Rectal smooth muscle tissue (tissue), 1 donor: Measurements from ENCODE around the gene BRPF1.

ENCODE experiments used
- H3K27ac ChIP-seq: one replicate; pipeline ENCODE4 v1.7.0; 2013; ENCODE audit warnings: low read depth, low read length, inconsistent platforms
- H3K27me3 ChIP-seq: one replicate; pipeline ENCODE4 v1.7.0; 2013; ENCODE audit warnings: low read length; ENCODE audit not compliant: control insufficient read depth, insufficient read depth
- H3K36me3 ChIP-seq: one replicate; pipeline ENCODE4 v1.7.0; 2013; ENCODE audit warnings: low read length; ENCODE audit not compliant: control insufficient read depth, insufficient read depth
- H3K4me1 ChIP-seq: one replicate; pipeline ENCODE4 v1.7.0; 2013; ENCODE audit warnings: low read length; ENCODE audit not compliant: control insufficient read depth, insufficient read depth
- H3K4me3 ChIP-seq: one replicate; pipeline ENCODE4 v1.7.0; 2013; ENCODE audit warnings: low read length
- H3K9ac ChIP-seq: one replicate; pipeline ENCODE4 v1.7.0; 2013; ENCODE audit warnings: low read length

BRPF1 gene

DNA sequence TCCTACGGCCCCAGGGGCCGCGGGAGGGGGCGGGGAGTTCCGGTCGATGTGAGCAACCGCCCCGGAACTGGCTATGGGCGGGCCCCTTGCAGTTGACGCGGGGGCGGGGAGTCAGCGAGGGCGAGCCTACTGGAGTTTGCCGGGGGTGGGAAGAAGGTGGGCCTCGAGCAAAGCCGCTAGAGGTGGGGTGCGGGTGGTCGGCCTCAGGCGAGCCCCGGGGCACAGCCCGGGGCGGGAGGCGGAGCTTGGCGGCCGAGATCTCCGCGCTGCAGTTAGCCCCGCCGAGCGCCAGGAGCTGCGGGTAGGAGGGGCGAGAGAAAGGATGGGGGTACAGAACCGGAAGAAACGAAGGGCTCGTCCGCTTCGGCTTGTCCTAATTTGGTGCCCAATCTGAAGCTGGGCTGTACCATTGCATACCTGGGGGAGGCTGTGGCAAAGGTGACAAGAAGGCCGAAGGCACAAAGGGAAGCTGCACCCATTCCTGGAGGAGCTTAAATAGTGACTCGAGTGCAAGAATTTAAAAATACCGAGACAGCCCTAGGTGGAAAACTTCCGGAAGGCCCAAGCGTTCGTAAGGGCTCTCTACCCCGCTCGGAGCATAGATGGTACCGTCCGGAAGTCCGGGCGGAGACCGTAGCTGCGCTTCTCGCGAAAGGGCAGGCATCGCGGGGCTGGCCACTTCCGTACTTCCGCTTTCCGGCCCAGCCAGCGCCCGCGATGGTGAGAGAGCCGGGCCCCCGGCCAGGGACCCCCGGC, 61.0 kb downstream of the BRPF1 start, which contains the start of the genes ARPC4 and TADA3:
Gene ARPC4 (plus strand): TSS at position 678 of the 756 bp plus-strand sequence. CDS start 40 bp downstream, at position 718.
Gene TADA3 (minus strand): TSS at position 69 of the 756 bp plus-strand sequence. CDS start 1,007 bp downstream, outside the sequence.
- Histone ChIP-seq H3K27ac (peak within 1 kb of the TSS; percentile 96), H3K27me3 (no peaks in the 10 kb centered on the region), H3K4me1 (peaks cover 20% of the 10 kb centered on the region), H3K4me3 (peak within 1 kb of the TSS; percentile 90), H3K9ac (peak within 1 kb of the TSS; percentile 82), H3K36me3 (peaks cover 13% of the 10 kb centered on the region)

GRCh38 chr3:9793161-9793781, 61.7 kb downstream of the BRPF1 start:
- Histone ChIP-seq H3K9ac (peak overlapping the region; percentile 82), H3K4me1 (peaks cover 20% of the 10 kb centered on the region), H3K36me3 (peaks cover 18% of the 10 kb centered on the region)

GRCh38 chr3:9794400-9794799, 62.9 kb downstream of the BRPF1 start:
- Histone ChIP-seq H3K36me3 (peaks cover 17% of the 10 kb centered on the region), H3K27ac (no peak overlapping the region), H3K27me3 (no peaks in the 10 kb centered on the region), H3K4me1 (peaks cover 20% of the 10 kb centered on the region), H3K4me3 (no peak overlapping the region), H3K9ac (no peak overlapping the region)

More at GRCh38 chr3:9793161-9793781, 61.7 kb downstream of the BRPF1 start:
- Histone ChIP-seq H3K27ac (peak overlapping the region; percentile 96), H3K27me3 (no peaks in the 10 kb centered on the region), H3K4me3 (peak overlapping the region; percentile 90)

DNA sequence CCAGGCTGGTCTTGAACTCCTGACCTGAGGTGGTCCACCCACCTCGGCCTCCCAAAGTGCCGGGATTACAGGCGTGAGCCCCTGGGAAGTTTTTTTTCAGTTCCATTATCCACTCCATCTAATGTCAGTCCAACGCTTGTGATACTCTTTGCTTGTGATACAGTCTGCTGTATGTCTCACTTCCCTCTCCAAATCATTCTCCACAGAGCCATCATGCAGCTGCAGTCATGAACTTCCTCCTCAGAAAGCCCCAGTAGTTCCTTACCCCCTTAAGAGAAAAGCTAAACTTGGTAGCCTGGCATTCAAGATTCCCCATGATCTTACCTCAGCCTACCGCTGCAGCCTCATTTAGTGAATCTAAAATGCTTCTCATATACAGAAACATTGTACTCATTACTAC, 63.7 kb downstream of the BRPF1 start:
- no peak overlapping the region for H3K9ac ChIP-seq
- peaks cover 20% of the 10 kb centered on the region for H3K4me1 ChIP-seq
- H3K27me3 ChIP-seq: no peaks in the 10 kb centered on the region
- no peak overlapping the region for H3K27ac ChIP-seq
- H3K4me3 ChIP-seq: no peak overlapping the region
- peaks cover 21% of the 10 kb centered on the region for H3K36me3 ChIP-seq

GRCh38 chr3:9797196-9797945, 65.8 kb downstream of the BRPF1 start:
- no peak overlapping the region for H3K27ac ChIP-seq
- no peaks in the 10 kb centered on the region for H3K27me3 ChIP-seq
- H3K4me3 ChIP-seq: no peak overlapping the region
- H3K9ac ChIP-seq: no peak overlapping the region
- peaks cover 32% of the 10 kb centered on the region for H3K36me3 ChIP-seq
- peaks cover 10% of the 10 kb centered on the region for H3K4me1 ChIP-seq
